Uterus (tissue), 4 donors: ENCODE results near the gene KCNH4. TPM values are rescaled to one million over a fixed set of nuclear protein-coding genes. Genes with fewer than 3 reads are reported as not detected.

Experiments used
- DNase-seq, 2 donors: peaks; one replicate each; pipeline ENCODE4 v3.0.0-alpha.2; 2019 to 2020
- H3K27ac ChIP-seq, 2 donors: fragments of 200-600 bp; sonication (generic); 1 replicate in 1 of 2; 2 replicates in 1 of 2; pipeline ENCODE4 v1.5.1; 2016 to 2018
- H3K27me3 ChIP-seq, 2 donors: fragments of 200-600 bp; sonication (generic); one replicate each; pipeline ENCODE4 v1.5.1; 2018 to 2019; ENCODE audit warnings: control low read depth in 1 of 2
- H3K36me3 ChIP-seq, 2 donors: fragments of 200-600 bp; sonication (generic); one replicate each; pipeline ENCODE4 v1.5.1; 2019; ENCODE audit warnings: control low read depth in 1 of 2
- H3K4me1 ChIP-seq, 2 donors: fragments of 200-600 bp; sonication (generic); one replicate each; pipeline ENCODE4 v1.5.1; 2018 to 2019; ENCODE audit warnings: control low read depth in 1 of 2
- H3K4me3 ChIP-seq, 2 donors: fragments of 200-600 bp; sonication (generic); 1 replicate in 1 of 2; 2 replicates in 1 of 2; pipeline ENCODE4 v1.5.1; 2018 to 2019; ENCODE audit warnings: mild to moderate bottlenecking in 1 of 2
- H3K9me3 ChIP-seq, 2 donors: fragments of 200-600 bp; sonication (generic); one replicate each; pipeline ENCODE4 v1.5.1; 2019; ENCODE audit warnings: control low read depth in 1 of 2
- CTCF ChIP-seq, 4 experiments: fragments of 200-600 bp in 2 of 4; fragments of 450-650 bp in 2 of 4; sonication (generic) in 2 of 4; IDR thresholded peaks; one replicate each; pipeline ENCODE4 v1.5.1; 2016 to 2019; ENCODE audit warnings: antibody characterized with exemption in 4 of 4, mild to moderate bottlenecking in 2 of 4, moderate library complexity in 1 of 4
- POLR2A ChIP-seq, 2 donors: fragments of 450-650 bp; IDR thresholded peaks; one replicate each; pipeline ENCODE4 v1.6.1; 2016; ENCODE audit warnings: antibody characterized with exemption in 2 of 2, mild to moderate bottlenecking in 1 of 2, moderate library complexity in 1 of 2
- intact Hi-C: fragments of 100-400 bp; cut with DNase I; formaldehyde crosslinking; loops from one replicate; pipeline ENCODE4 v1.15.1; 2023; ENCODE audit warnings: low total_unique reads
- total RNA-seq, 4 donors: library from RNA; depleted of rRNA in 3 of 4; stranded (reverse); fragments of >200 nt in 3 of 4; gene quantifications; one replicate each; pipeline versions ENCODE4 v1.1.0 to v1.2.4, GENCODE V29; 2014 to 2023
- donor health status: DM: yes; HTN: yes; CAD: no.

The KCNH4 gene
- total RNA-seq, 4 donors from 2014 or later: 0.55 TPM; not detected in 3

DNA sequence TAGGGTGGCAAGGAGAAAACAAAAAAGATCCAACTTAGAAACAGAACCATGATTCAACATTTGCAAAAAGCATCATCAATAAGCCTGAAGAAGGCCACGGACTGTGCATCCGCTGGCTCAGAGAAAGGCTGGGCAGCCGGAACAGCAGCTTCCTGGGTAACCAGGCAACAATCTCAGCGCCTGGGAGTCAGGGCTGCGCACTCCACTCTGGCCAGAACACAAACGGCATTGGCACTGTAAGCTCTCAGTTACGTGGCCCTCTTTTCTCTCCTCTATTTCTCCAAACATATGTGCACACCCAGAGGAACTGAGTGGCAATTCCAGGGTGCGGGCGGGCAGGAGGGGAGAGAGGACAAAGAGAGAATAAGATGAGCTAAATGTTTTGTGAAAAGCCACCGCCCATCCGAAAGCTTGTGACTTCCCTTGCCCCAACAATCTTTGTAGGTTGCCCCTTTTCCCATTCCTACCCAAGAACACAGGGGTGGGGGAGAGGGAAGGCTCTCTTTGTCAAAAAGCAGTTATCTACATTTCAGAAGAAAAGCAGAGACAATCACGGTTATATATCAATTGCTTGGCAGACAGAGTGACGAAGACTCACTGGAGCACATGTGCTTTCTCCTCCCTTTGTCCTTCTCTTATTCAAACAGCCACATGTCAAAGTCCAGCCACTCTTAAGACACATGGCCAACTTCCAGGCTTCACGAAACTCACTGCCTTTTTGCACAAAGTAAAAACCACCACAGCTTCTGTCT is 19.9 kb upstream of the KCNH4 start:
- Histone ChIP-seq H3K27me3 (no peaks in the 10 kb centered on the region), H3K27ac (no peak overlapping the region), H3K36me3 (no peaks in the 10 kb centered on the region), H3K4me1 (no peaks in the 10 kb centered on the region), H3K9me3 (no peaks in the 10 kb centered on the region), H3K4me3 (no peak overlapping the region)
- DNase-seq: no peak
- intact Hi-C loops: no loop called here
- no peak for TF ChIP-seq POLR2A (IDR thresholded peaks at IDR 0.05)
- no peak for TF ChIP-seq CTCF (IDR thresholded peaks at IDR 0.05)

- no peak for DNase-seq
- TF ChIP-seq CTCF (IDR thresholded peaks at IDR 0.05) (no peak), POLR2A (IDR thresholded peaks at IDR 0.05) (no peak)
- intact Hi-C loops: no loop called here
Observed at GRCh38 chr17:42199416-42200011, 18.6 kb upstream of the KCNH4 start.

DNA sequence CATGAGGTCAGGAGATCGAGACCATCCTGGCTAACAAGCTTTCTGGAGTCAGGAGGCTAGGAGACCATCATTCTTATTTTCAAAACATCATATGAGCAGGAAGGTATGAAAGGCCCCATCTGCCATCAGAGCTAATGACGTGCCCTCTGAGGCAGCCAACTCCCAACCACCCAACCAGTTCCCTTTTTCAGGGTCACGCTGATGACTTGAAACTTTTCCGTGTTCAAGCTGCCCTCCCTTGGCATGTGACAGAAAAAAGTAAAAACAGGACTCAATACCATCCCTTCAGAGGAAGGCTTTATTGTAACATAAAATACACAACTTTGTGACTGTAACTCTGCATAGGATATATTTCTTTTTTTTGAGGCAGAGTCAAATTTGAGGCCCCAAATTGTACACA is 18.0 kb upstream of the KCNH4 start:
- TF ChIP-seq CTCF (IDR thresholded peaks at IDR 0.05) (no peak), POLR2A (IDR thresholded peaks at IDR 0.05) (no peak)
- Histone ChIP-seq H3K9me3 (no peaks in the 10 kb centered on the region), H3K27me3 (no peaks in the 10 kb centered on the region), H3K36me3 (no peaks in the 10 kb centered on the region), H3K27ac (no peak overlapping the region), H3K4me1 (no peaks in the 10 kb centered on the region), H3K4me3 (no peak overlapping the region)
- DNase-seq: no peak
- intact Hi-C loops: no loop called here

More at GRCh38 chr17:42199416-42200011, 18.6 kb upstream of the KCNH4 start:
- H3K27ac ChIP-seq: no peak overlapping the region
- no peaks in the 10 kb centered on the region for H3K27me3 ChIP-seq
- H3K4me1 ChIP-seq: no peaks in the 10 kb centered on the region
- no peaks in the 10 kb centered on the region for H3K36me3 ChIP-seq
- H3K4me3 ChIP-seq: no peak overlapping the region
- no peaks in the 10 kb centered on the region for H3K9me3 ChIP-seq

DNA sequence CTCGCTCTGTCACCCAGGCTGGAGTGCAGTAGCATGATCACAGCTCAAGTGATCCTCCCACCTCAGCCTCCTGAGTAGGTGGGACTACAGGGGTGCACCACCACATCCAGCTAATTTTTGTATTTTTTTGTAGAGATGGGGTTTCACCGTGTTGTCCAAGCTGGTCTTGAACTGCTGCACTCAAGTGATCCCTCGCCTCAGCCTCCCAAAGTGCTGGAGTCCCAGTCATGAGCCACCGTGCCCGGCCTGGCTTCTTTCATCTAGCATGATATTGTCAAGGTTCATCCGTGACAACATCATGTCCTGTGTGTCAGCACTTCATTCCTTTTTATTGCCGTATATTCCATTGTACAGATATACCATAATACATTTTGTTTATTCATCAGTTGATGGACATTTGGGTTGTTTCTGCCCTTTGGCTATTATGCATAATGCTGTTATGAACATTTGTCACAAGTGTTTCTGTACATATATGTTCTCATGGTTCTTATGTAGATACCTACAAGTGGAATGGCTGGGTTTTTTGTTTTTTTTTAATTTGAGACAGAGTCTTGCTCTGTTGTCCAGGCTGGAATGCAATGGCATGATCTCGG is 16.7 kb upstream of the KCNH4 start:
- TF ChIP-seq POLR2A (IDR thresholded peaks at IDR 0.05) (no peak), CTCF (IDR thresholded peaks at IDR 0.05) (no peak)
- intact Hi-C loops: no loop called here
- H3K4me1 ChIP-seq: peaks cover 0 to 7% of the 10 kb centered on the region in 2 donors

More for the DNA sequence above, 16.7 kb upstream of the KCNH4 start:
- Histone ChIP-seq H3K36me3 (no peaks in the 10 kb centered on the region), H3K9me3 (no peaks in the 10 kb centered on the region), H3K27me3 (no peaks in the 10 kb centered on the region), H3K27ac (no peak overlapping the region), H3K4me3 (no peak overlapping the region)
- no peak for DNase-seq
